Measurements from ENCODE around the gene SYF2. TPM values are rescaled to one million over a fixed set of nuclear protein-coding genes. Genes with fewer than 3 reads are reported as not detected.

SYF2 gene
- total and polyA plus RNA-seq, 2 of the 13 experiments (the other 11 are each of a cell fraction or from before 2014, with no cell fraction given), result 17.8 to 34.1 TPM

- TF ChIP-seq THAP9 (CRISPR knock-in tag; IDR thresholded peaks at IDR 0.05; ENCODE audit: borderline replicate concordance) (peak; percentile 32), MBNL3 (CRISPR knock-in tag; conservative IDR thresholded peaks at IDR 0.05) (no peak), FUBP1 (CRISPR knock-in tag; IDR thresholded peaks at IDR 0.05; ENCODE audit: borderline replicate concordance) (peak; percentile 96; the same call in 1 of the 2 replicates), GABPA (IDR thresholded peaks at IDR 0.05; ENCODE audit: low read depth, low read length) (peak; percentile 44), GABPA (CRISPR knock-in tag; IDR thresholded peaks at IDR 0.05; ENCODE audit: low read depth) (peak; percentile 61), KLF9 (CRISPR knock-in tag; IDR thresholded peaks at IDR 0.05; ENCODE audit: low read depth) (peak; percentile 92; the same call in 1 of the 2 replicates), CBX2 (IDR thresholded peaks at IDR 0.05; ENCODE audit: low read depth, low read length) (no peak), CBX2 (CRISPR knock-in tag; IDR thresholded peaks at IDR 0.05; ENCODE audit: low read depth) (no peak), PTBP1 (IDR thresholded peaks at IDR 0.05; ENCODE audit: low read depth, low read length, poor library complexity, severe bottlenecking) (no peak), PRDM10 (CRISPR knock-in tag; IDR thresholded peaks at IDR 0.05; ENCODE audit: low read depth) (peak; percentile 48; the same call in 1 of the 2 replicates), ZNF709 (CRISPR knock-in tag; IDR thresholded peaks at IDR 0.05) (peak; percentile 81; the same call in 1 of the 2 replicates)
Observed at GRCh38 chr1:25247024-25247828, 14.9 kb upstream of the SYF2 start, which contains the start of gene RSRP1 (continued).

Measured in HepG2 (cell line).